Frontal cortex (tissue), 4 donors: ENCODE results near the gene PRKD1. TPM values are rescaled to one million over a fixed set of nuclear protein-coding genes. Genes with fewer than 3 reads are reported as not detected.

Experiments used
- DNase-seq, 2 donors: peaks; one replicate each; pipeline ENCODE4 v3.0.0; 2012; ENCODE audit warnings: low spot score in 2 of 2
- FAIRE-seq: peaks from 2 replicates; lab custom pipeline; 2012; peaks lifted over from hg19 to GRCh38; lab: Jason Lieb, UNC
- total RNA-seq: library from RNA; depleted of rRNA; stranded (reverse); fragments of >200 nt; gene quantifications from one replicate; pipeline ENCODE4 v1.2.3, GENCODE V29; 2014
- donor health status: control.
- donor health status: control.
- donor health status: control.

Gene PRKD1
- total RNA-seq = 17.1 TPM

DNA sequence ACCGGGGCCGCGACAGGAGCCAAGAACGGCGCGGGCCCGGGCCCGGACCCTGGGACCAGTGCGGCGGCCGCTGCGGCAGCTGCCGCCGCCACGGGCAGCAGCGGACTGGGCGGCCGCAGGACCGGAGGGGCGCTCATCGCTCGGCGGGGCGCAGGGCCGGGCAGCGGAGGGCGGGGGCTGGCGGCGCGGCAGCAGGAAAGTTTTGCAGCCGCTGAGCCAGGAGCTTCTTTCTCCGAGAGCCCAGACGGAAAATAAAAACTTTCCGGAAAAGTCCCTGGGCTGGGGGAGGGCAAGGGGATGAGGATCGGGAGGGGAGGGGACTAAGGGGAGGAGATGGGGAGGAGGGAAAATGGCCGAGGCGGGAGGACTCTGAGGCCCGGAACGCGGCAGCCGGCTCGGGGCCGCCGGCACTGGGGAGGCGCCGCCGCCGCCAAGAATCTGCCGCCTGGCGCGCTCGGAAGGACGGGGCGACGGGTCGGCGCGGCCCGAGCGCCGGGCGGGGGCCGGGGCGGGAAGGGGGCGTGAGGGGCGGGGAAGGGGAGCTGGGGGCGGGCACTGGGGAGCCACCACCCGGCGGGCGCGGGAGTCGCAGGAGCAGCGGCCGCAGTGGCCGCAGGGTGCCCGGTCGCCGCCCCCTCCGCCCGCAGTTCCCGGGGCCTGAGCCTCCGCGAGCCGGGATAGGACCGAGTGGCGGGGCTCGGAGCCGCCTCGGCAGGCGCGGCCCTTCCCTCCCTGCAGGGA is at the start of gene PRKD1:
Gene PRKD1 (minus strand): TSS at position 472 of the 741 bp plus-strand sequence.
- peak; percentile 89 to 90 for DNase-seq
- FAIRE-seq = no peak

DNA sequence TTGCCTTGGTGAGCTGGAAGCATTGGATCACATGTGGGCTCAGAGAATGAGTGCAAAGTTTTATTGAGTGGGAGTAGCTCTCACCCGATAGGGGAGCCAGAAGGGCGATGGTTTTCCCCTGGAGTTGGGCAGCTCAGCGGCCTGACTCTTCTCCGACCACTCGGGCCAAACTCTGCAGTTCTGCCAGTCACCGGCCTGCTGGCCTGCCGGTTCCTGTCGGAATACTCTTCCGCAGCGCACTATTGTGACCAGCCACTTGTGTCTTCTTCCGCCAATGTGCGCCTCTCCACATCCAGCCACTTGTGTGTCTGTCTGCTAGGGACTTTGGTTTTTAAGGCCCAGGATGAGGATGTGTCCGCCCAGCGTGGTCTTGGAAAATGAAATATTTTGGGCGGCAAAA is 43.5 kb upstream of the PRKD1 start:
- FAIRE-seq (no peak), DNase-seq (no peak)

DNA sequence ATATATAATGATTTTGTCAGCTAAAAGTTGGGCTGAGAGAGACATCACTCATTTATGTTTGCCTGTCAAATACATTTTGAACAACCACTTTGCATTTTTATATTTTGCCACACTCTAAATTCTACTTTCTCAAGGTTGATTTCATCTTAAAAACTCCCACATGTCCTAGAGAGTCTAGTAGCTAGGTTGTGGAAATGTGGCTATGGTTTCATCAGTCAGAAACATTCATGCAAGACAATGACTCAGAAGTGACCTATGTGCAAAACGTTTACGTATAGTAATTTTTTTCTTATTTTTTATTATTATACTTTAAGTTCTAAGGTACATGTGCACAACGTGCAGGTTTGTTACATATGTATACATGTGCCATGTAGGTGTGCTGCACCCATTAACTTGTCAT is 27.4 kb upstream of the PRKD1 start:
- FAIRE-seq = no peak
- DNase-seq = no peak

DNA sequence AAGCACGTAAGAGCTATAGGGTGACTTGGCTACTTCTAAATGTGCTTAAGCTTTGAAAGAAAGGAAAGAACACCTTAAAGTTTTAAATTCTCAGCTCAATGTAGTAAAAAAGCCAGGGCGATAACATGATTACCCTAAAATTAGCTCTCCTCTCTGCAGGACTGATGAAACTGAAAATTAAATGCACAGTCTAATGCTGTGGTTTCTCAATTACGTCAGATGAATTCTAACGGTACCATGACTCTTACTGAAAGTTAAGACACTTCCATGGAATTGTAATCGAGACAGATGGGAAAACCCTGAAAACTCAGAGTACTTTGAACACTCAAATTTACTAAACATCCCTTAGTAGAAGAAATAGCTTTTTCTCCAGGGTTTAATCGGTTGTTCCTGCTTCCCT is 25.9 kb upstream of the PRKD1 start:
- DNase-seq = no peak
- FAIRE-seq = no peak

DNA sequence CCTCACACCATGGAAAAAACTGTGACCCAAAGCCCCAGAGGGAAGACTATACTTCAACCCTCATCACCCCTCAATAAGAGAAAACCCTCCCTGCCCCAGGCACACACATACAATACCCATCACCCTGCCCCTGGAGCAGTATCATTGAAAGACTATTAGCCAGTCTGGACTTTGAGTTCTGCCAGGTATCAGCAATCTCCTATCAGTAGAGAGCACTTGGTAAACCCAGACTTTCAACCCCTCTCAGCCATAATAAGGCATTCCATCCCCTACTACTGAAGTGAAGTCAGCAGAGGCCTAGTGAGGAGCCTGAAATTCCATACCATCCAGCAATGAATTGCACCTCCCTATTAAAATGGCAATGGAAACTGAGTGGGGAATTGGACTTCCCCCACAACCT is 16.4 kb upstream of the PRKD1 start:
- FAIRE-seq = no peak

DNA sequence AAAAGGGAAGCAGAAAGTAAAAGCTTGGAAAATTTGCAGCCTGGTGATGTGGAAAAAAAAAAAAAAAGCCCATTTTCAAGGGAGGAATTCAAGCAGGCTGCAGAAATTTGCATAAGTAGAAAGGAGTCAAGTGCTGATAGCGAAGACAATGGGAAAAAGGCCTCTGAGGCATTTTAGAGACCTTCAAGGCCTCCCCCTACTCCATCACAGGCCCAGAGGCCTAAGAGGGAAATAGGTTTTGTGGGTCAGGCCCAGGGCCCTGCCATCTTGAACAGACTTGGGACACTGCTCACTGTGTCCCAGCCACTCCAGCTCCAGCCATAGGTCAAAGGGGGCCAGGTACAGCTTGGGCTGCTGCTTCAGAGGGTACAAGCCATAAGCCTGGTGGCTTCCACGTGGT is 13.8 kb upstream of the PRKD1 start:
- no peak for FAIRE-seq
- DNase-seq = no peak

More for the DNA sequence above, 16.4 kb upstream of the PRKD1 start:
- no peak for DNase-seq

DNA sequence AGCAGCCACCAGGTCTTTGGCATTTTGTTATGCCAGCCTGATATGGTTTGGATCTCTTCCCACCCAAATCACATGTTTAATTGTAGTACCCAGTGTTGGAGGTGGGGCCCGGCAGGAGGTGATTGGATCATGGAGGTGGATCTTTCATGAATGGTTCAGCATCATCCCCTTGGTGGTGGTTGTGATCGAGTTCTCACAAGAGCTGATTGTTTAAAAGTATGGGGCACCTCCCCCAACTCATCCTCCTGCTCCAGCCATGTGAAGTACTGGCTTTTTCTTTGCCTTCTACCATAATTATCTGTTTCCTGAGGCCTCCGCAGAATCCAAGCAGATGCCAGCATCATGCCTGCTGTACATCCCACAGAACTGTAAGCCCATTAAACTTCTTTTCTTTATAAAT is 12.8 kb upstream of the PRKD1 start:
- DNase-seq (no peak), FAIRE-seq (no peak)

DNA sequence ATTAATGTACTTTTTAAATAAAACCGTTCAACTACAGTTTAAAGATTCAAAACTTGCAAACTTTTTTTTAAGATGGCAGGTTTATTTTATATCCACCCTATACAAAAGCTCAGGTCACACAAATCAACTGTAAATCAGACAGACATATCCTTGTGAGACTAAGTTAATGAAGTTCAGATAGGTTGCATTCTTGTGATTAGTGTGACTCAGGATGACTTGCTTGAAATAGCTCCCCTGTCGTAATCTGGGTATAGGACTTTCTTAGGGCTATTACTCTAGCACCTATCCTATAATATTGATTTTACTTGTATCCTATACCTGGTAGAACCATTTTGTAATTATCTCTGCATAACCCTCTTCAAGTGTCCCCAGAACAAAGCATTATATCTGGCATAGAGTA is 9.5 kb upstream of the PRKD1 start:
- DNase-seq = no peak
- FAIRE-seq = no peak

DNA sequence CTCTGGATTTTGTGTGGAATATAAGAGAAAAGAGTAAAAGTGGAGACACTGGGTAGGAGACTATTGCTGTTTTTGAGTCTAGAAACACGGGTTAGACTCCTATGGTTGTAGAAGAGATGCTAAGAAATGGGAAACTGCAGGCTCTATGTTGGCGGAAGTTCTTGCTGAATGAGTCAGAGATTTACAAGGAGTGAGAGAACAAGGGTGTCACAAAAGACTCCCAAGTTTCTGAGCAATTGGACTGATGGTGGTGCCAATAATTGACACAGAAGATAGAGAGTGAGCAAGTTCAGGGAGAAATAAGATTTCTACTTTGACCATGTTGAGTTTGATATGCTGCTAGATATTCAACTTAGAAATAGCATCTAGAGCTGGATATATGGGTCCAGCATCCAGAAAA is 2.6 kb upstream of the PRKD1 start:
- DNase-seq = no peak
- FAIRE-seq = no peak

DNA sequence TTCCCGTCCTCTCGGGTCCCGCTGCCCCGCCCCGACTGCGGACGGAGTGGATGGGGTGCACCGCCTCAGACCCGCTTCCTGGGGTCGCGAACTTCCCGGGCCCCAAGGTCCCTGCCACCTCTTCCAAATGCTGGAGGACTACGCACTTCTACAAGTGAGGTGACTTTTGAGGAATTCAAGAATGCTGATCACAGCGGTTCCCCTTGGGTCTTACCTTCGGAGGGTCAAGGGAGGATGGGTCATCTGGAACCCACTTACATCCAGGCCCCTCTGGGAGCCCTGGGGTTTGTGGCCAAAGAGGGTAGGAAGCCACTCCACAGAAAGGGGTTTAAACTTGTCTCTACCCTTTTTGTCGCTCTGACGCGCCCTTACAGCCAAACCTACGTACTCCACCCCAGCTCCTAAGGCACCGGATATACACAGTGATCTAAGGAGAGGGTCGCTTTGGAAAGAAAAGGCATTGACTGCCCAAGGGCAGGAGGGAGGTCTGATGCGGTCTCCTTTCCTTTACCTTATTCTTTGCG is 532 bp upstream of the PRKD1 start:
- DNase-seq = no peak
- FAIRE-seq = no peak

DNA sequence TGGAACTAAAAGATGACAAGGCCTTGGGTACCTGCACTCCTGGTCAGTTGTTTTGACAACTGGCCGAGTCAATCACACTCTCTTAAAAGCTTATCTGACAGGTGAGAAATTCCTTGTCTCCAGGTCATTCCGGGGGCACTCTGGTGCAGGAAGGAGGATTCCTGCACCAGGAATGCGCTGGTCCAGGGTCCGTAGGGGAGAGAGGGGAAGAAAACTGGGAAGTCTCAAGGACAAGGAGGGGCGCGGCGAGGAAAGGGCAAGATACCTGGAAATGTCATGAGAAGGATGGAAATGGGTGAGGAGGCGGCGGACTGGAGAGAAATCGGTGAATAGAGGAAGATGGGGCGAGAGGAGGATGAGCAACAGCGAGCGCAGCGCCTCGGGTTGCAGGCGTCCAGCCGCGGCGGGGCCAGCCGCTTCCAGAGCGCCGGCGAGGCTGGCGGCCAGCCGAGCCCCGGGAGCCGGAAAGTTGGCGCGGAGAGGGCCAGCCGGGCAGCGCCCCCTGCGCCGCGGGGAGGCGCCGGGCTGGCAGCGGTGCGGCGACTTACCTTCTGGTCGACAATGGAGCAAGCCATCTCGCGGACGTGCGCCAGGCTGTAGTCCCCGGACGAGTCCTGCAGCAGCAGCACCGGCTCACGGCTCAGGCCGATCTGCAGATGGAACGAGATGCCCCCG is 809 bp downstream of the PRKD1 start:
- no peak for FAIRE-seq
- peak; percentile 69 to 74 for DNase-seq

DNA sequence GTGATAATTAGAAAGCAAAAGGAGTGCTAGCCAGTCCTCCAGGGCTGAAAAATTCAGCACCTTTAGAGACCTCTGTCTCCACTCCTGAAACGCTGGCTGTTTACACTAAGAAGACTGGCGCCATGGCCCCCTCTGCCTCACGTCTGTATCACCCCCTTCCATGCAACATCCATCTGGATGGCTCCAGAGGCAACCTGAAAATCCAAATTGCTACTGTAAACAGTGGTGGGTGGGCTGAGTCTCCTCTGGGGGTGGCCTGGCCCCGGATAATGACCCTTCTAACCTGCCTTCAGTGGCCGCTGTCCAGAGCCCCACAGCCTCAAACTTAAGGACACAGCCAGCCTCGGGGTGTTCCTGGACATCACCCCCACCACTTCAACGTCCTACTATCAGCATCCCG is 1.4 kb downstream of the PRKD1 start:
- FAIRE-seq (no peak), DNase-seq (no peak)

DNA sequence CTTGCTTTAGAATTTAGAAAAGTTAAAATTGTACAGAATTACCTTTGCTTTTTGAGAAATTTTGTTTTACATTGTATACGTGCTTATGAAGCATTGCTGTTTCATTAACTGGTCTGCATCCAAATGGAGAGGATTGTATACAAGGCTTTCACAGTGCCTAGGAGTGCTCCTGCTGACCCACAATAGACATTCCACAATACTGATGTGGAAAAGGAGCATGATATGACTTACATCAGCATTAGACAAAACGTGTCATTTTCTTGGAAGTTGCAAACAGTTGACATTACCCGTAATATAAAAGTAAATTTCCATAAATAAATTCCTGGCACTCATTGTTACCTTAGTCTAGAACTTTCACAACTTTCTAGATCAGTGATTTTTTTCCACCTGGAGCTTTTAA is 1.9 kb downstream of the PRKD1 start:
- FAIRE-seq (no peak), DNase-seq (no peak)

DNA sequence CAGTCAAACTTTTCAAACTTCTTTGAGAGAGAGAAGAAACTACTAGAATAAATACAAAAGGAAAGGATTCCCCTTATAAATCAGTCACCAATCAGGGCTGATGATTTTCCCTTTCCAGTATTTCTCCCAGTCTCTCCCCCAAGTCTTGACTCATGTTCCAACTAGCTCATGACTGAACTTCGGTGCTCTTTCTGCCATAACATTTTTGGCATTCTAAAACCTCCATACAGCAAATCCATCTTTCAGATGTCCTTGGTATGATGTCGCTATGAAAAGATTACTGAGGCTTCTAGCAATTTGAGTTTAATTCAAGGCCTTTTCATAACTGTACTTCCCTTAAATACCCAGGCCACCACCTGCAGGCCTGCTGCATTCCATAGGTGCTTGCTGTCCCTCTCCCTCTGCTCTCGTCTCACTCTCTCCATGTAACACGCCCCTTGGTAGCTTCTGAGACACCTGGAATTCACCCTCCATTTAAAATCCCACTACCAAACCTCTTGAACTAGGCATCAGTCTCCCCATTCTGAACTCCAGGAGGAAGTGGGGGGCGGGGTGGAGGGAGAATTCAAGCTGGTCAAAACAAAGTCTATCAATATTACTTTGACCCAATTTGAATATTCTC is 2.4 kb downstream of the PRKD1 start:
- FAIRE-seq = no peak
- no peak for DNase-seq

DNA sequence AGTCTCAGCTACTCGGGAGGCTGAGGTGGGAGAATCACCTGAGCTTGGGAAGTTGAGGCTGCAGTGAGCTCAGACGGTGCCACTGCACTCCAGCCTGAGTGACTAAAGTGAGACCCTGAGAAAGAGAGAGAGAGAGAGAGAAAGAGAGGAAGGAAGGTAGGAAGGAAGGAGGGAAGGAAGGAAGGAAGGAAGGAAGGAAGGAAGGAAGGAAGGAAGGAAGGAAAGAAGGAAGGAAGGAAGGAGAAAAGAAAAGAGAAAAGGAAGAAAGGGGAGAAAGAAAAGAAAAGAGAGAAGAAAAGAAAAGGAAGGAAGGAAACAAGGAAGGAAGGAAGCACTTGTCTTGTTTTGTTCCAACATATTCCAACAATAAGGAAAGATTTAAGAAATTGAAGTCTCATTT is 7.8 kb downstream of the PRKD1 start:
- FAIRE-seq = no peak
- DNase-seq = no peak

DNA sequence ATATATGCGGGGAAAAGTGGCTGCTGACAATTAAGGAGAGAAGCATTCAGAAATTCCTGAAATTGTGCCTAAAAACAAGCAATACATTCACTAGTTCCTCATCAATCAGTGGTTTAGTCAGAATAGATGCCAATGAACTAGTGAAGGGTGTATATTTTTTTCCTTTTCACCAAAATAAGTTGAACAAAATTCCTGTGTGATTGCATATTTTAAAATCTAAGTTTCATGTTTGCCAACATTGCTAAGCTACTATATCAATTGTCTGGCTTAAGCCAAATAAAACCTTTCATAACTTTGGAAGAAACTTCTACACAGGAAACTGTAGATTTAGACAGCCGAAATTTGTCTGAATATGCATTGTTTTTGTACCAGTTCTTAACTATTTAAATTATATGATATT is 8.7 kb downstream of the PRKD1 start:
- FAIRE-seq (no peak), DNase-seq (no peak)

DNA sequence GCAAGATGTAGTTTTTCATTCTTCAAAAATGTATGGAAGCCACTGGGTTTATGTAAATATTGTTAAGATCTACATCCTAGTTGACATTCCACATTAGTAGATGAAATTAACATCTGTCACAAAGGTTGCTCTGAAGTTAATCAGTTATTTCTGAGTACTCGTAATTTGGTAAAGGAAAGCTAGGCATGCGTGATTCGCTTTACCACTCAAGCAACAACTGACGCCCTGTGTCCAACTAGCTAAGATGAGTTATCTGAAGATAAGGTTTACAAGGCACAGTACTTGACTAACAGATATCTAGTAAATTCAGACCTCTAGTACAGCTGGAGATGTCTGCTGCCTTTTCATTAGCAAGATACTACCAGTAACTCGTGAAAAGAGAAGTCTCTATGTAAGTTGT is 14.1 kb downstream of the PRKD1 start:
- DNase-seq = no peak
- no peak for FAIRE-seq

DNA sequence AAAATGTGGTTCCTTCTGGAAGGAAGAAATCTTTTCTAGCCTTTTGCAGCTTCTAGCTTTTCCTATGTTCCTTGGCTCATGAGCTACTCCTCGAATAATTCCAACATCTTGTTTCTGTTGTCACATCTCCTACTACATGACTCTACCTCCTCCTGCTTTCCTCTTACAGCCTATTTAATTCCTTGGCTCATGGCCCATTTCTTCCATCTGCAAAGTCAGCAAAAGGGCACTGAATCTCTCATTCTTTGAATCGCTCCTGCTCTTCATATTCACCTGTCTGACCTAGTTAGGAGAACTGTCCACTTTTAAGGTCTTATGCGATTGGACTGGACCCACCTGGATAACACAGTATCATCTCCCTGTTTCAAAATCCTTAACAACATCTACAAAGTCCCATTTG is 15.8 kb downstream of the PRKD1 start:
- FAIRE-seq (no peak), DNase-seq (no peak)

DNA sequence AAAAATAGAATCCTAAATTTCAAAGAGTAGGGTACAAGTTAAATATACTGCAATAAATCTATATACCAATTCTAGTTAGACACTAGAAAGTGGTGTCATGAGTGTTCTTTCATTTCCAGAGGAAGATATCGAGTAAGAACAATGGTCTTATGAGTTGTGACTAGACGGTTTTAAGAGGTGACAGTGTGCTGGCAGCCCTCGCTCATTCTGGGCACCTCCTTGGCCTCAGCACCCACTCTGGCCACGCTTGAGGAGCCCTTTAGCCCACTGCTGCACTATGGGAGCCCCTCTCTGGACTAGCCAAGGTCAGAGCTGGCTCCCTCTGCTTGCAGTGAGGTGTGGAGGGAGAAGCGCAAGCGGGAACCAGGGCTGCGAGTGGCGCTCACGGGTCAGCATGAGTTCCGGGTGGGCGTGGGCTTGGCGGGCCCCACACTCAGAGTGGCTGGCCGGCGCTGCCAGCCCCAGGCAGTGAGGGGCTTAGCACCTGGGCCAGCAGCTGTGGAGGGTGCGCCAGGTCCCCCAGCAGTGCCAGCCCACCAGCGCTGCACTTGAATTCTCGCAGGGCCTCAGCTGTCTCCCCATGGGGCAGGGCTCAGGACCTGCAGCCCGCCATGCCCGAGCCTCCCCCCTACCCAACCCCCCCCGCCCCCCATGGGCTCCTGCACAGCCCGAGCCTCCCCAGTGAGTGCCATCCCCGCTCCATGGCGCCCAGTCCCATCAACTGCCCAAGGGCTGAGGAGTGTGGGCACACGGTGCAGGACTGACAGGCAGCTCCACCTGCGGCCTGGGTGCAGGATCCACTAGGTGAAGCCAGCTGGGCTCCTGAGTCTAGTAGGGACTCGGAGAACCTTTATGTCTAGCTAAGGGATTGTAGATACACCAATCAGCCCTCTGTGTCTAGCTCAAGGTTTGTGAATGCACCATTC is 18.7 kb downstream of the PRKD1 start:
- FAIRE-seq = no peak
- DNase-seq = no peak

DNA sequence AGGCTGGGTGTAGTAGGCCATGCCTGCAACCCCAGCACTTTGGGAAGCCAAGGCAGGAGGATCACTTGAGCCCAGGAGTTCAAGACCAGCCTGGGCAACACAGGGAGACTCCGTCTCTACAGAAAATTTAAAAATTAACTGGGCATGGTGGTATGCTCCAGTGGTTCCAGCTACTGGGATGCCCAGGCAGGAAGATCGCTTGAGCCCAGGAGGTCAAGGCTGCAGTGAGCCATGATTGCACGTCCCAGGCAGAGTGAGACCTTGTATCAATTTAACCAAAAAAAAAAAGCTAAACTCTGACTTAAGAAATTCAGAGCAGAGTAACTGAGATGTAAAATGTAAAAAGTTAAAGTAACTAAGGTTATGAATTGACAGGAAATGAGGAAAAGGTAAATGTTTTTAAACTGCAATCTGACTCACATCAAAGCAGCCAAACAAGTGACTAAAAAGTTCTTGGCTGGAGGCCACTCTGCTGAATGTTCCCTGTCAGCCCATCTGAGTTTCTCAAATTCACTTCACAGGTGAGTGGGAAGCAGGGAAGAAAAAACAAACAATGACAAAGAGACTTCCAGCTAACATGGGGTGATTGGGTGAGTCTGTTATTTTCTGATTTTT is 21.3 kb downstream of the PRKD1 start:
- FAIRE-seq (no peak), DNase-seq (no peak)
